Natural killer cell (primary cell): ENCODE data around the gene CEP70. TPM values are rescaled to one million over a fixed set of nuclear protein-coding genes. Genes with fewer than 3 reads are reported as not detected.
"Not testable (repeated sequence)": the region's sequence is repeated elsewhere in the genome, so short reads cannot be mapped to it uniquely, and the experiment has no call there.

Experiments used
- ATAC-seq, 3 donors: fragments of 150-1000 bp in 2 of 3; fragments of 200-7000 bp in 1 of 3; cut with Tn5 transposase; 1 replicate in 1 of 3; 2 replicates in 2 of 3; pipeline ENCODE4 v1.10.0; 2021; ENCODE audit warnings: mild to moderate bottlenecking in 2 of 3, moderate library complexity in 2 of 3
- DNase-seq, 2 donors: peaks; one replicate each; pipeline versions ENCODE4 v3.0.0 to v3.0.0-alpha.2; 2013 to 2021; ENCODE audit warnings: mixed read lengths in 1 of 2
- H3K27ac ChIP-seq: one replicate; pipeline ENCODE4 v1.5.1; 2013; ENCODE audit warnings: mild to moderate bottlenecking, low read length
- H3K27me3 ChIP-seq: one replicate; pipeline ENCODE4 v1.6.1; 2013; ENCODE audit warnings: low read length; ENCODE audit not compliant: control insufficient read depth, insufficient read depth
- H3K36me3 ChIP-seq: one replicate; pipeline ENCODE4 v1.6.1; 2013; ENCODE audit warnings: low read length; ENCODE audit not compliant: control insufficient read depth, insufficient read depth
- H3K4me1 ChIP-seq: one replicate; pipeline ENCODE4 v1.6.1; 2013; ENCODE audit warnings: low read length; ENCODE audit not compliant: control insufficient read depth, insufficient read depth
- H3K4me3 ChIP-seq: one replicate; pipeline ENCODE4 v1.5.1; 2013; ENCODE audit warnings: low read length
- H3K9me3 ChIP-seq: one replicate; pipeline ENCODE4 v1.6.1; 2013; ENCODE audit warnings: low read length; ENCODE audit not compliant: control insufficient read depth, insufficient read depth
- H3K27ac Mint-ChIP-seq, 2 donors: one replicate each; pipeline ENCODE4 v1.8.0; 2022; ENCODE audit warnings: mild to moderate bottlenecking in 2 of 2, mixed read lengths in 2 of 2, moderate library complexity in 1 of 2
- H3K27me3 Mint-ChIP-seq, 2 donors: one replicate each; pipeline ENCODE4 v1.8.0; 2022; ENCODE audit warnings: low read depth in 2 of 2, mixed read lengths in 2 of 2
- H3K36me3 Mint-ChIP-seq: one replicate; pipeline ENCODE4 v1.8.0; 2022; ENCODE audit warnings: mixed read lengths
- H3K4me1 Mint-ChIP-seq, 2 donors: one replicate each; pipeline ENCODE4 v1.8.0; 2022; ENCODE audit warnings: mixed read lengths in 2 of 2
- H3K4me3 Mint-ChIP-seq: one replicate; pipeline ENCODE4 v1.8.0; 2022; ENCODE audit warnings: mild to moderate bottlenecking, moderate library complexity, mixed read lengths
- H3K9me3 Mint-ChIP-seq, 2 donors: one replicate each; pipeline ENCODE4 v1.8.0; 2022; ENCODE audit warnings: mixed read lengths in 2 of 2
- CTCF ChIP-seq: fragments of 200-600 bp; IDR thresholded peaks from one replicate; pipeline ENCODE4 v1.8.0; 2022; ENCODE audit warnings: antibody characterized with exemption
- WGBS: methylation state at CpG from one replicate; pipeline ENCODE4 v1.1.7; 2013; ENCODE audit warnings: missing lambda C conversion rate; ENCODE audit not compliant: insufficient coverage; 5-methylcytosine and 5-hydroxymethylcytosine counted together
- intact Hi-C: fragments of 100-400 bp; cut with micrococcal nuclease; formaldehyde crosslinking; loops from one replicate; pipeline ENCODE4 v1.14.2; 2022
- total RNA-seq, 4 donors: library from RNA; stranded (reverse); fragments of 120-200 nt in 1 of 4; gene quantifications; one replicate each; pipeline versions ENCODE4 v1.2.3 to v1.2.4, GENCODE V29; 2013 to 2022

The CEP70 gene
- total RNA-seq, 3 donors from 2014 or later (not counting 1 experiment from before 2014, with no cell fraction given), result 17.0 to 23.9 (median 22.7) TPM

GRCh38 chr3:138550958-138551357 is 43.1 kb downstream of the CEP70 start:
- H3K4me3 ChIP-seq, H3K27ac Mint-ChIP-seq, H3K4me1 ChIP-seq, DNase-seq, intact Hi-C loops, H3K27me3 Mint-ChIP-seq, ATAC-seq, H3K4me3 Mint-ChIP-seq, H3K27ac ChIP-seq, H3K4me1 Mint-ChIP-seq, H3K27me3 ChIP-seq: not testable (repeated sequence)
- Histone ChIP-seq H3K36me3 (peaks cover 18% of the 10 kb centered on the region), H3K9me3 (peaks cover 28% of the 10 kb centered on the region)
- 100% methylated on average over 2 of the region's 2 CpGs for WGBS
- Mint-ChIP-seq H3K9me3 (peaks cover 17 to 18% of the 10 kb centered on the region in 2 donors), H3K36me3 (peaks cover 74% of the 10 kb centered on the region)

DNA sequence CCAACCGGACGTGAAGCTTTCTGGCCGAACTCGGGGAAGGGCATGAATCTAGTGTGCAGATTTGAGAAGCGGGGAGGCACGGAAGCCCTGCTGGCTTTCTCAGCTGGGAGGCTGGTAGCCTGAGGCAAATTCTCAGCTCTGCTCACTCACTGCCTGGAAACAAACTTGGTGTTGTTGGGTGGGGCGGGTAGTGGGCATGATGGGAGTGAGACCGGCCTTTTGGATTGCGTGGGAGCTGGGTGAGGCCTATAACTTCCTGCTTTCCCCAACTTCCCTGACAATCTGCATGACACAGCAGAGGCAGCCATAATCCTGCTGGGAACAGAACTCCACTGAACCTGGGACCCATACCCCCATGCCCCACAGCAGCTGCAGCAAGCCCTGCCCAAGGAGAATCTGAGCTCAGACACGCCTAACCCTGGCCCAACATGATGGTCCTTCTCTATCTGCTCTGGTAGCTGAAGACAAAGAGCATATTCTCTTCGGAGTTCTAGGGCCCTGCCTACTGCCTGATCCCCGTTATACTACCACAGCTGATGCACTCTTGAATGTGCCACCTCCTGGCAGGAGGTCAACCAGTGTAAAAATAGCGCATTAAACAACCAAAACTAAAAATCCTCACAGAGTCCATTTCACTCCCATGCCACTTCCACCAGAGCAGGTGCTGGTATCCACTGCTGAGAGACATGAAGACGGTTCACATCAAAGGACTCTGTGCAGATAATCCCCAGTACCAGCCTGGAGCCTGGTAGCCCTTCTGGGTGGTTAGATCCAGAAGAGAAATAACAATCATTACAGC is 44.7 kb downstream of the CEP70 start:
- no peak overlapping the region for H3K4me3 Mint-ChIP-seq
- DNase-seq (no peak), ATAC-seq (no peak)
- TF ChIP-seq CTCF, result no peak
- intact Hi-C loops, result no loop called here
- Histone ChIP-seq H3K27me3 (no peaks in the 10 kb centered on the region), H3K4me3 (no peak overlapping the region), H3K4me1 (no peaks in the 10 kb centered on the region), H3K27ac (no peak overlapping the region), H3K9me3 (peaks cover 31% of the 10 kb centered on the region), H3K36me3 (peaks cover 18% of the 10 kb centered on the region)
- peaks cover 79% of the 10 kb centered on the region for H3K36me3 Mint-ChIP-seq
- WGBS, result 97% methylated on average over 14 of the region's 14 CpGs
- no peak overlapping the region for H3K27ac Mint-ChIP-seq
- peaks cover 23 to 24% of the 10 kb centered on the region in 2 donors for H3K9me3 Mint-ChIP-seq
- no peaks in the 10 kb centered on the region for H3K27me3 Mint-ChIP-seq
- peaks cover 0 to 5% of the 10 kb centered on the region in 2 donors for H3K4me1 Mint-ChIP-seq

DNA sequence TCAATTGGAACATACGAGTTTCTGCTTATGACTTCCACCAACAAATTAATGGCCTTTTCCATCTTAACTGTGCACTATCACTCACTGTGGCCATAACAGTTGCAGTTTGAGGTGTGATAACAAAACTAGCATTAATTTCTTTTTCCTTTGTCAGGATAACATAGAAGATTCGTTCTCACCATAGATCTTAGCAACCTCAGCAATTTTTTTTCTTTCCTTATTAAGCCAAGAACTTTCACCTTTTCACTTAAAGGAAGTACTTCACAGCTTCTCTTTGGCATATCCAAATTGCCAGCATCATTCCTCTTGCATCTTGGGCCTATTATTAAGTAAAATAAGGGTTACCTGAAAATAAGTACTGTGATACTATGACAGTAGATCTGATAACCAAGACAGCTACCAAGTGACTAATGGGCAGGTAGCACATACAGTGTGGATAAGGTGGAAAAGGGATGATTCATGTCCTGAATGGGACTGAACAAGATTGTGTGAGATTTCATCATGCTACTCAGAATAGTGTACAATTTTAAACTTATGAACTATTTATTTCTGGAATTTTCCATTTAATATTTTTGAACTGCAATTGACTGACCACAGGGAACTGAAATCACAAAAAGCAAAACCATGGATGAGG is 46.6 kb downstream of the CEP70 start:
- Mint-ChIP-seq H3K9me3 (peaks cover 18 to 25% of the 10 kb centered on the region in 2 donors), H3K4me3 (no peak overlapping the region), H3K27ac (no peak overlapping the region), H3K36me3 (peaks cover 74% of the 10 kb centered on the region), H3K27me3 (no peaks in the 10 kb centered on the region), H3K4me1 (peaks cover 0 to 1% of the 10 kb centered on the region in 2 donors)
- WGBS, result 93% methylated on average over 2 of the region's 2 CpGs
- Histone ChIP-seq H3K36me3 (peaks cover 18% of the 10 kb centered on the region), H3K27me3 (no peaks in the 10 kb centered on the region), H3K4me1 (no peaks in the 10 kb centered on the region), H3K27ac (no peak overlapping the region), H3K9me3 (peaks cover 43% of the 10 kb centered on the region), H3K4me3 (no peak overlapping the region)
- no peak for TF ChIP-seq CTCF
- DNase-seq, result no peak
- no peak for ATAC-seq
- intact Hi-C loops, result no loop called here

GRCh38 chr3:138544546-138544945 is 49.5 kb downstream of the CEP70 start:
- no peaks in the 10 kb centered on the region for H3K27me3 Mint-ChIP-seq
- no peak for ATAC-seq
- no peak for DNase-seq
- no peak for TF ChIP-seq CTCF
- peaks cover 22 to 35% of the 10 kb centered on the region in 2 donors for H3K9me3 Mint-ChIP-seq
- Histone ChIP-seq H3K36me3 (peaks cover 24% of the 10 kb centered on the region), H3K4me1 (no peaks in the 10 kb centered on the region), H3K27ac (no peak overlapping the region), H3K4me3 (no peak overlapping the region), H3K9me3 (peaks cover 50% of the 10 kb centered on the region), H3K27me3 (no peaks in the 10 kb centered on the region)
- H3K36me3 Mint-ChIP-seq, result peaks cover 65% of the 10 kb centered on the region
- 100% methylated on average over 1 of the region's 1 CpG for WGBS
- no peak overlapping the region for H3K4me3 Mint-ChIP-seq
- H3K4me1 Mint-ChIP-seq, result no peaks in the 10 kb centered on the region
- intact Hi-C loops, result no loop called here
- H3K27ac Mint-ChIP-seq, result no peak overlapping the region
